Astrocyte (in vitro differentiated cells and primary cell): ENCODE results near the gene TNC. TPM values are rescaled to one million over a fixed set of nuclear protein-coding genes. Genes with fewer than 3 reads are reported as not detected.

Source experiments
- DNase-seq: peaks from one replicate; pipeline ENCODE4 v3.0.0-alpha.2; 2010; ENCODE audit warnings: low read depth
- FAIRE-seq: peaks from 2 replicates; lab custom pipeline; 2011; peaks lifted over from hg19 to GRCh38; lab: Jason Lieb, UNC
- H2AFZ ChIP-seq: 2 replicates; pipeline ENCODE4 v1.6.0; 2012; ENCODE audit warnings: low read depth, low read length, inconsistent platforms
- H3K27ac ChIP-seq: 2 replicates; pipeline ENCODE4 v1.5.1; 2011; ENCODE audit warnings: low read depth, low read length, inconsistent platforms
- H3K27me3 ChIP-seq: 2 replicates; pipeline ENCODE4 v1.6.0; 2011; ENCODE audit warnings: low read length, inconsistent platforms; ENCODE audit not compliant: insufficient read depth
- H3K36me3 ChIP-seq: 2 replicates; pipeline ENCODE4 v1.5.1; 2011; ENCODE audit warnings: low read length, inconsistent platforms; ENCODE audit not compliant: insufficient read depth
- H3K4me1 ChIP-seq: 2 replicates; pipeline ENCODE4 v1.5.1; 2011; ENCODE audit warnings: low read length, inconsistent platforms; ENCODE audit not compliant: insufficient read depth
- H3K4me2 ChIP-seq: 2 replicates; pipeline ENCODE4 v1.6.0; 2012; ENCODE audit warnings: low read length, inconsistent platforms
- H3K4me3 ChIP-seq: 2 replicates; pipeline ENCODE4 v1.5.1; 2011; ENCODE audit warnings: low read depth, mild to moderate bottlenecking, low read length, inconsistent platforms; ENCODE audit not compliant: insufficient read depth
- H3K79me2 ChIP-seq: 2 replicates; pipeline ENCODE4 v1.6.0; 2012; ENCODE audit warnings: mild to moderate bottlenecking, low read length, inconsistent platforms; ENCODE audit not compliant: insufficient read depth
- H3K9ac ChIP-seq: 2 replicates; pipeline ENCODE4 v1.6.0; 2012; ENCODE audit warnings: mild to moderate bottlenecking, low read length, inconsistent platforms
- H3K9me3 ChIP-seq: 2 replicates; pipeline ENCODE4 v1.5.1; 2012; ENCODE audit warnings: low read depth, mild to moderate bottlenecking, low read length, inconsistent platforms; ENCODE audit not compliant: insufficient read depth
- H4K20me1 ChIP-seq: 2 replicates; pipeline ENCODE4 v1.6.0; 2012; ENCODE audit warnings: low read length, inconsistent platforms; ENCODE audit not compliant: insufficient read depth
- H3K27ac Mint-ChIP-seq: one replicate; pipeline ENCODE4 v1.8.0; 2021; ENCODE audit warnings: mild to moderate bottlenecking, mixed read lengths; ENCODE audit not compliant: unreplicated experiment
- H3K27me3 Mint-ChIP-seq: one replicate; pipeline ENCODE4 v1.8.0; 2021; ENCODE audit warnings: low read depth, mixed read lengths; ENCODE audit not compliant: unreplicated experiment
- H3K36me3 Mint-ChIP-seq: one replicate; pipeline ENCODE4 v1.8.0; 2021; ENCODE audit warnings: low read depth, mixed read lengths; ENCODE audit not compliant: unreplicated experiment
- H3K4me1 Mint-ChIP-seq: one replicate; pipeline ENCODE4 v1.8.0; 2021; ENCODE audit warnings: low read depth, mixed read lengths; ENCODE audit not compliant: unreplicated experiment
- H3K4me3 Mint-ChIP-seq: one replicate; pipeline ENCODE4 v1.8.0; 2021; ENCODE audit warnings: mild to moderate bottlenecking, moderate library complexity, mixed read lengths; ENCODE audit not compliant: unreplicated experiment
- H3K9me3 Mint-ChIP-seq: one replicate; pipeline ENCODE4 v1.8.0; 2021; ENCODE audit warnings: mild to moderate bottlenecking, mixed read lengths; ENCODE audit not compliant: unreplicated experiment
- EZH2 ChIP-seq: IDR thresholded peaks from 2 replicates; pipeline ENCODE4 v1.6.1; 2012; ENCODE audit warnings: mild to moderate bottlenecking, low read length, inconsistent platforms; ENCODE audit not compliant: insufficient read depth
- total RNA-seq: library from RNA; stranded (reverse); gene quantifications from 2 replicates; pipeline ENCODE4 v1.2.1, GENCODE V29; 2021
- TF ChIP-seq, protein P1 (sequence below): IDR thresholded peaks from 2 replicates; pipeline ENCODE4 v1.5.1; 2011; ENCODE audit warnings: low read depth, mild to moderate bottlenecking, inconsistent platforms, low read length, moderate library complexity; ENCODE audit not compliant: insufficient read depth

TNC gene
- total RNA-seq, 1 donor from 2014 or later, result 747 TPM

- Histone ChIP-seq H3K36me3 (peaks cover 65% of the 10 kb centered on the region), H3K4me3 (no peak overlapping the region), H3K27me3 (no peaks in the 10 kb centered on the region), H4K20me1 (no peaks in the 10 kb centered on the region), H3K9me3 (no peaks in the 10 kb centered on the region), H3K4me2 (peak overlapping the region; percentile 62), H3K9ac (peak overlapping the region; percentile 71), H2AFZ (no peak overlapping the region), H3K4me1 (peaks cover 24% of the 10 kb centered on the region), H3K79me2 (no peaks in the 10 kb centered on the region), H3K27ac (peak overlapping the region; percentile 94)
- H3K36me3 Mint-ChIP-seq, result peaks cover 47% of the 10 kb centered on the region
- peaks cover 49% of the 10 kb centered on the region for H3K4me1 Mint-ChIP-seq
- no peaks in the 10 kb centered on the region for H3K9me3 Mint-ChIP-seq
- DNase-seq (peak; percentile 93), FAIRE-seq (peak; percentile 13)
- H3K4me3 Mint-ChIP-seq, result no peak overlapping the region
- peak overlapping the region; percentile 96 for H3K27ac Mint-ChIP-seq
- H3K27me3 Mint-ChIP-seq, result no peaks in the 10 kb centered on the region
- TF ChIP-seq EZH2, result no peak
- TF ChIP-seq, protein P1, sequence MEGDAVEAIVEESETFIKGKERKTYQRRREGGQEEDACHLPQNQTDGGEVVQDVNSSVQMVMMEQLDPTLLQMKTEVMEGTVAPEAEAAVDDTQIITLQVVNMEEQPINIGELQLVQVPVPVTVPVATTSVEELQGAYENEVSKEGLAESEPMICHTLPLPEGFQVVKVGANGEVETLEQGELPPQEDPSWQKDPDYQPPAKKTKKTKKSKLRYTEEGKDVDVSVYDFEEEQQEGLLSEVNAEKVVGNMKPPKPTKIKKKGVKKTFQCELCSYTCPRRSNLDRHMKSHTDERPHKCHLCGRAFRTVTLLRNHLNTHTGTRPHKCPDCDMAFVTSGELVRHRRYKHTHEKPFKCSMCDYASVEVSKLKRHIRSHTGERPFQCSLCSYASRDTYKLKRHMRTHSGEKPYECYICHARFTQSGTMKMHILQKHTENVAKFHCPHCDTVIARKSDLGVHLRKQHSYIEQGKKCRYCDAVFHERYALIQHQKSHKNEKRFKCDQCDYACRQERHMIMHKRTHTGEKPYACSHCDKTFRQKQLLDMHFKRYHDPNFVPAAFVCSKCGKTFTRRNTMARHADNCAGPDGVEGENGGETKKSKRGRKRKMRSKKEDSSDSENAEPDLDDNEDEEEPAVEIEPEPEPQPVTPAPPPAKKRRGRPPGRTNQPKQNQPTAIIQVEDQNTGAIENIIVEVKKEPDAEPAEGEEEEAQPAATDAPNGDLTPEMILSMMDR, result no peak
These were observed 83.2 kb downstream of the TNC start for GRCh38 chr9:115034801-115035200.

- no peaks in the 10 kb centered on the region for H3K79me2 ChIP-seq
- FAIRE-seq (no peak), DNase-seq (no peak)
- H3K9me3 ChIP-seq, result no peaks in the 10 kb centered on the region
- peaks cover 24% of the 10 kb centered on the region for H3K4me1 ChIP-seq
- no peaks in the 10 kb centered on the region for H3K27me3 ChIP-seq
- Mint-ChIP-seq H3K27me3 (no peaks in the 10 kb centered on the region), H3K36me3 (peaks cover 45% of the 10 kb centered on the region), H3K27ac (peak overlapping the region; percentile 85), H3K4me1 (peaks cover 49% of the 10 kb centered on the region), H3K9me3 (no peaks in the 10 kb centered on the region), H3K4me3 (no peak overlapping the region)
- no peak overlapping the region for H3K4me3 ChIP-seq
- no peak overlapping the region for H3K4me2 ChIP-seq
- H4K20me1 ChIP-seq, result no peaks in the 10 kb centered on the region
- no peak overlapping the region for H3K27ac ChIP-seq
- no peak overlapping the region for H3K9ac ChIP-seq
- H2AFZ ChIP-seq, result no peak overlapping the region
- TF ChIP-seq, protein P1, result no peak
- TF ChIP-seq EZH2, result no peak
- H3K36me3 ChIP-seq, result peaks cover 58% of the 10 kb centered on the region
These were observed 84.2 kb downstream of the TNC start for GRCh38 chr9:115033800-115034199.

DNA sequence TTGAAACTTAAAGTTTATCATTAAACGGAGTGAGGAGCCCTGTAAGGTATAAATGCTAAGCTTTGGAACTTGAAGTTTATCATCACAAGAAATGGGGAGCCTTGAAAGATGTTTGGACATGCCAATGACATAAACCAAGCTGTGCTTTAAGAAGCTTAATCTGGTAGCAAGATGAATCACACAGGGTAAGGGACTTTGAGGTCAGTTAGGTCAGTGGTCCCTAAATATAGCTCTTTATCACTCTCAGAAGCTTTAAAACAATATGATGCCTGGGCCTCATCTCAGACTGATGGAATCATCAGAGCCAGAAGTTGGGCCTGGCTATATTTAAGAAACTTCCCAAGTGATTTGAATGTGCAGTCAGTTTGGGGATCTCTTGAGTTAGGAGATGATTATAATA is 85.7 kb downstream of the TNC start:
- no peak overlapping the region for H3K4me3 Mint-ChIP-seq
- H3K27me3 Mint-ChIP-seq, result no peaks in the 10 kb centered on the region
- no peaks in the 10 kb centered on the region for H4K20me1 ChIP-seq
- H3K4me2 ChIP-seq, result no peak overlapping the region
- peaks cover 60% of the 10 kb centered on the region for H3K36me3 ChIP-seq
- H2AFZ ChIP-seq, result no peak overlapping the region
- no peak overlapping the region for H3K27ac ChIP-seq
- DNase-seq (no peak), FAIRE-seq (no peak)
- TF ChIP-seq, protein P1, result no peak
- no peak for TF ChIP-seq EZH2
- no peaks in the 10 kb centered on the region for H3K9me3 Mint-ChIP-seq
- H3K4me1 Mint-ChIP-seq, result peaks cover 49% of the 10 kb centered on the region
- H3K27ac Mint-ChIP-seq, result no peak overlapping the region
- no peak overlapping the region for H3K4me3 ChIP-seq
- H3K9ac ChIP-seq, result no peak overlapping the region
- H3K27me3 ChIP-seq, result no peaks in the 10 kb centered on the region
- peaks cover 24% of the 10 kb centered on the region for H3K4me1 ChIP-seq
- H3K9me3 ChIP-seq, result no peaks in the 10 kb centered on the region
- H3K36me3 Mint-ChIP-seq, result peaks cover 43% of the 10 kb centered on the region
- no peaks in the 10 kb centered on the region for H3K79me2 ChIP-seq
